Pulmonary artery endothelial cell (primary cell): ENCODE measurements around the gene FXYD5. TPM values are rescaled to one million over a fixed set of nuclear protein-coding genes. Genes with fewer than 3 reads are reported as not detected.

Source experiments
- DNase-seq: peaks from one replicate; pipeline ENCODE4 v3.0.0-alpha.2; 2011; ENCODE audit warnings: low read depth, low spot score
- total RNA-seq: library from RNA; depleted of rRNA; stranded (reverse); fragments of >200 nt; gene quantifications from 2 replicates; pipeline ENCODE4 v1.2.3, GENCODE V29; 2014

FXYD5 gene
- total RNA-seq, 1 donor from 2014 or later: 31.8 TPM

GRCh38 chr19:35155981-35156672, 1.6 kb downstream of the FXYD5 start:
- no peak for DNase-seq

- DNase-seq: no peak
Measured at GRCh38 chr19:35156673-35157014, 2.1 kb downstream of the FXYD5 start.

DNA sequence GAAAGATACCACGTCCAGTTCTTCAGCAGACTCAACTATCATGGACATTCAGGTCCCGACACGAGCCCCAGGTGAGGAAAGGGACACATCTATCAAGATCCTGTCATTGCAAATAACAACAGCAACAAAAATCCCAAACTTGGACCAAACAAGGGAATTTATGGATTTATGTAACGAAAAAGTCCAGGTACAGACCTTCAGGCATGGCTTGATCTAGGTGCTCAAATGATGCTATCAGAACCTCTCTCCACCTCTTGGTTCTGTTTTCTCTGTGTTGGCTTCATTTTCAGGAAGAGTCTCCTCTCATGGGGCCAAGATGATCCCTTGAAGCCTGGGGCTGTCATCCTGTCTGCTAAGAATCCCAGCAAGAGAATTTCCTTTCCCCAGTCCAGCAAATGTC, 2.9 kb downstream of the FXYD5 start:
- no peak for DNase-seq

DNA sequence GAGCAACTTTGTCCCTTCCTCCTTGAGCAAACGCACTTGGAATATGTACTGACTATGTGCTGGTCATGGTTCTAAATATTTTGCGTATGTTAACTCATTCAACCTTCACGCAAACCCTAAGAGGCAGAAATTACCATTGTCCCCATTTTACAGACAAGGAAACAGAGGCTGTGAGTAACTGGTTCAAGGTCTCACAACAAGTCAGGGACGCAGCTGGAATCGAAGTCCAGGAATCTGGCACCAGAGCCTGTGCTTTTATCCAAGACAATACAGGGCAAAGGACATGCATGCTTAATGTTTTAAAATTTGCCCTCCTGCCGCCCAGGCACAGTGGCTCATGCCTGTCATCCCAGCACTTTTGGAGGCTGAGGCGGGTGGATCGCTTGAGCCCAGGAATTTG, 5.1 kb downstream of the FXYD5 start:
- no peak for DNase-seq

DNA sequence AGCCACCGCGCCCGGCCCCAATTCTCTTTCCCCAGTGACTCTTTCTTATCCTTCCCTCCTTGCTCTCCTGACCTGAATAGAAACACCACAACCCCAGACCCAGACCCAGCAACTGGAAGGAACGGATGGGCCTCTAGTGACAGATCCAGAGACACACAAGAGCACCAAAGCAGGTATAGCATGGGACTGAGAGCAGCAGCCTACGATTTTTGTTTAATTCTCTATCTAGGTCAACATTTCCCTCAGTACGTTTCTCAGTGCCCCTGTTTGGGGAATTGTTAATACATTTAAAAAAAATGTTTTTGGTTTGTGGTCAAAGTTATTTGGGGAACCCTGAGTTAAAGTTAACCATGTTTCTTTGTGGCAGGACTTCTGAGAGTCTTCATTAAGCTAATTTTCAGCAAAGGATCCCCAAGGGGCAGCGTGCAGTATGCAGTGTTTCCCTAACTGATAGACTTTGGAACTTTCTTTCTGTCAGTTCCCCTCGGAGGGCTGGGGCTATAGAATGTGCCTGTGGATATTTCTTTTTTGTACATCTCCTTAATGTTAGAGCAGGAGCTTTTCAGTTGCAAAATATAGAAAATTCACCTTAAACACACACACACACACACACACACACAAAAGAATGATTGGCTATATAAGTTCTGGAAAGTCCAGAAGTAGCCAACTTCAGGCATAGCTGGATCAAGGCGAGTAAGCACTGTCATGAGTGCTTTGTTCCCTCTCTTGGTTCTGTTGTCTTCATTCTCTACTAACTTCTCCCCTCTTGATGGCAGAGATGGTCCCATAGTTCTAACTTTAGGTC, 6.3 kb downstream of the FXYD5 start:
- DNase-seq: no peak

GRCh38 chr19:35161434-35161743, 6.9 kb downstream of the FXYD5 start:
- DNase-seq: no peak

DNA sequence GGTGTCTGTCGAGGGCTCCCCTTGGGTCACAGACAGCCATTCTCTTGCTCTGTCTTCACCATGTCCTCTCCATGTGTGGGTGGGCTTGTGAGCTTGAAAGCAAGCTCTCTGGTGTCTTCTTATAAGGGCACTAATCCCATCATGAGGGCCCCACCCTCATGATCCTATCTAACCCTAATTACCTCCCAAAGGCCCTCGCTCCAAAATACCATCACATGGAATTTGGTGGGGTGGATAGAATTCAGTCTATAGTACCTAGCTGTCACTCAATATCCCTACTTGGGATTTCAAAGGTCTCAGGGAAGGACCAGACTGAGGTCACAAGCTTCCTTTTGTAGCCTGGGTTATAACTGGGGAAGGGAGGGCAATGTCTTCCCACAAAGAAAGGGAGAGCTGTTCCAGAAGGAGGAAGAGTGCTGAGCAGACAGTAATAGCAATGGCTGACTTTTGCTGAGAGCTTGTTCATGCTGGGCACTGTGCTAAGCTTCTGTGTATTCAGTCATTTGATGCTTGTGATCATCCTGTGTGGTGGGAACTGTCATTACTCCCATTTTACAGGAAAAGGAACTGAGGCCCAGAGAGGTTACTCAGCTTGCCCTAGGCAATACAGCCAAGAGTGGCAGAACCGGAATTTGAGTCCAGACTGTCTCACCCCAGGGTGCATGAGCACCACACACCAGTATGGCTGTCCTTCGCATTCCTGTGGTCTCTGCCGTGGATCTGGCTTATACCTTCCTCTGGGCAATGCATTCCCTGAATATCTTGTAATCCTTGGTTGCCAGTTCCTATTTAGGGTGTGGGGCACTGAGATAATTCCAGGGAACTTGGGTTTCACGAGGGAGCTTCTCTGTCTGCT, 8.2 kb downstream of the FXYD5 start:
- no peak for DNase-seq

GRCh38 chr19:35164418-35164817, 9.9 kb downstream of the FXYD5 start:
- DNase-seq: no peak

DNA sequence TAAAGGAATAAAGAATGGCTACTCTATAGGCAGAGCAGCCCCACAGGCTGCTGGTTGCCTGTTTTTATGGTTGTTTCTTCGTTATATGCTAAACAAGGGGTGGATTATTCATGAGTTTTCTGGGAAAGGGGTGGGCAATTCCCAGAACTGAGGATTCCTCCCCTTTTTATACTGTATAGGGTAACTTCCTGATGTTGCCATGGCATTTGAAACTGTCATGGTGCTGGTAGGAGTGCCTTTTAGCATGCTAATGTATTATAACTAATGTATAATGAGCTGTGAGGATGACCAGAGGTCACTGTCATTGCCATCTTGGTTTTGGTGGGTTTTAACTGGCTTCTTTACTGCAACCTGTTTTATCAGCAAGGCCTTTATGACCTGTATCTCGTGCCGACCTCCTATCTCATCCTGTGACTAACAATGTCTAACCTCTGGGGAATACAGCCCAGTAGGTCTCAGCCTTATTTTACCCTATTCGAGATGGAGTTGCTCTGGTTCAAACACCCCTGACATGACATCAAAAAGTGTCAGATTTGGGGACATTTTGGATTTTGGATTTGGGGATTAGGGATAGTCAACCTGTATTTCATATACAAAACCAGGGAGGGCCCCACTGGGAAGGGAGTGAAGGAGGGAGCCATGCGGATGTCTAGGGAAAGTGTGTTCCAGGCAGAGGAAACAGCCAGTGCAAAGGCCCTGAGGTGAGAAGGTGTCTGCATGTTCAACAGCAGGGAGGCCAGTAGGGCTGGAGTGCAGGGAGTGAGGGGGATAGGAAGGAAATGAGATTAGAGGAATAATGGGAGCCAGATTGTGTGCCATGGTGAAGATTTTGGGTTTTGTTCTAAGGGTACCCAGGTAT, 10.9 kb downstream of the FXYD5 start:
- no peak for DNase-seq

- DNase-seq: no peak
Measured at GRCh38 chr19:35166100-35167063, 11.8 kb downstream of the FXYD5 start.

DNA sequence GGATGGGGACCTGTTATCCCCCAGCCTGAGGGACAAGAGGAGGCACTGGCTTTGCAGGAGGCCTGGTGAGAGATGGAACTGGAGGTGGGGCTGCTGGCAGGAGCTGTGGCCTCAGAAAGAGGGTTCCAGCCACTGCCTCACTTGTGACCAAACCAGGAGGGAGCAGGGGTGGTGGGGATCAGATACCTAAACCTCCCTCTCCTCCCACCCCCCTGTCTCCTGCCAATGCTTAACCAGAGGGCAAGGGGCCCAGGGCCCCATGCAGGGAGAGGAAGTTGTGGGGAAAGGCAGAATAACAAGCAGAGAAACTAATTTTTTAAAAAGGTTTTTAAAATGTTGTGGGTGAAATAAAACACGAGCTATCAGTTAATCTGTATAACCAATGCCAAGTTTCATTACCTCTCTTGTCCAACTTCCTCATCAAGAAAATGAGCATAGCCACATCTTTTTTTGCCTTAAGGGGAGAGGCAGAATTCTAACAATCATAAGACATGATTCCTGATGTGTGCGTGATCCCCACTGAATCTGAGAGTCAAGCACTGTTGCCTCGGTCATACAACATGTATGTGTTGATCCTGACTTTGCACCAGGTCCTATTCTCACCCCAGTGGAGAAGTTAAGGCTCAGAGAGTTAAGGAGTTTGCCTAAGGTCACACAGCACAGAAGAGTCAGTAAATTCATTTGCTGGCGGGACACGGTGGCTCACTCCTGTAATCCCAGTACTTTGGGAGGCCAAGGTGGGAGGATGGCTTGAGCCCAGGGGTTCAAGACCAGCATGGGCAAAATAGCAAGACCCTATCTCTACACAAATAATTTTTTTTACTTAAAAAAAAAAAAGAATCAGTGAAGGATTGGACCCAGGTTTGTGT, 12.9 kb downstream of the FXYD5 start:
- DNase-seq: no peak

- DNase-seq: no peak
Measured at GRCh38 chr19:35168196-35168595, 13.7 kb downstream of the FXYD5 start.

GRCh38 chr19:35169221-35169995, 14.9 kb downstream of the FXYD5 start:
- DNase-seq: no peak

- no peak for DNase-seq
Measured at GRCh38 chr19:35170359-35171061, 16.0 kb downstream of the FXYD5 start.

DNA sequence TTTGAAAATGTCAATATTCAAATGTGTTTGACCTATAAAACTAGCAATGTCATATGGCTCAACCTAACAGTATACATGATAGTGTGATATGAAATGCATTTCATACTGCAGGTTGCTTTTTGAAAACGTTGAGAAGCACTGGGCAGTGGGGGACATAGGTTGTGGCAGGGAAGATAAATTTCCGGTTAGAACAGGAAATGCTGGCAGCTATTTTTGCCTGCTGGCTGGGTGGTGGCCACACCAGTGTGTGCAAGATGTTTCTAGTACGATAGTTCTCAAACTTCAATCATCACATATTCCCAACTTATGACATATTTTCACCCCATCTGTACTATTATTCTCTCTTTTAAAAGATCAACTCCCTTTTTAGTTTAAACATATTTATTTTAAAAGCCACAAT, 17.2 kb downstream of the FXYD5 start:
- DNase-seq: no peak

DNA sequence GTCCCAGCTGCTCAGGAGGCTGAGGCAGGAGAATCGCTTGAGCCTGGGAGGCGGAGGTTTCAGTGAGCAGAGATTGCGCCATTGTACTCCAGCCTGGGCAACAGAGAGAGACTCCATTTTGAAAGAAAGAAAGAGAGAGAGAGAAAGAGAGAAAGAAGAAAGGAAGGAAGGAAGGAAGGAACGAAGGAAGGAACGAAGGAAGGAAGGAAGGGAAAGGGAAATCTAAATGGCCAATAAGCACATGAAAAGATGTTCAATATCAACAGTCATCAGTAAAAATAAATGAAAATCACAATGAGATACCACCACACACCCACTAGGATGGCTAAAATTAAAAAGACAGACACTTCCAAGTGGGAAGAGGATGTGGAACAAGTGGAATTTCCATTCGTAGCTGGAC, 19.7 kb downstream of the FXYD5 start:
- no peak for DNase-seq

DNA sequence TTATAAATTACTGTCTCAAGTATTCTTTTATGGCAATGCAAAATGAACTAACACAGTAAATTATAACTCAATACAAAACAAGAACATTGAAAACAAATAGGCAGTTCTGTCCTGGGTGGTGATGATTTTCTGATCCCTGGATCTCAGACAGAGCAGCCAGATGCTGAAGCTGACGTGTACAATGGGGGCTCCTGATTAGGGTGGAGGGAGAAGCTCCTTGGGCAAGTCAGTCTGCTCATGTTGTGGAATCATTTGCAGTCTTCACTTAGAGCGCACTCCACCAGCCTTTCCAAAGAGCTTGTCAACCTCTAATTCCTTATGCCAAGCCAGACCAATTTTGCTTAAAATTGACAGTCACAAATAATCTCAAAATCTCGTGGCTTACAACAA, 21.6 kb downstream of the FXYD5 start:
- no peak for DNase-seq
